Natural killer cell (primary cell): ENCODE results near the gene MYO18B. TPM values are rescaled to one million over a fixed set of nuclear protein-coding genes. Genes with fewer than 3 reads are reported as not detected.

Source experiments
- ATAC-seq, 3 donors: fragments of 150-1000 bp in 2 of 3; fragments of 200-7000 bp in 1 of 3; cut with Tn5 transposase; 1 replicate in 1 of 3; 2 replicates in 2 of 3; pipeline ENCODE4 v1.10.0; 2021; ENCODE audit warnings: mild to moderate bottlenecking in 2 of 3, moderate library complexity in 2 of 3
- DNase-seq, 2 donors: peaks; one replicate each; pipeline versions ENCODE4 v3.0.0 to v3.0.0-alpha.2; 2013 to 2021; ENCODE audit warnings: mixed read lengths in 1 of 2
- H3K27ac ChIP-seq: one replicate; pipeline ENCODE4 v1.5.1; 2013; ENCODE audit warnings: mild to moderate bottlenecking, low read length
- H3K27me3 ChIP-seq: one replicate; pipeline ENCODE4 v1.6.1; 2013; ENCODE audit warnings: low read length; ENCODE audit not compliant: control insufficient read depth, insufficient read depth
- H3K36me3 ChIP-seq: one replicate; pipeline ENCODE4 v1.6.1; 2013; ENCODE audit warnings: low read length; ENCODE audit not compliant: control insufficient read depth, insufficient read depth
- H3K4me1 ChIP-seq: one replicate; pipeline ENCODE4 v1.6.1; 2013; ENCODE audit warnings: low read length; ENCODE audit not compliant: control insufficient read depth, insufficient read depth
- H3K4me3 ChIP-seq: one replicate; pipeline ENCODE4 v1.5.1; 2013; ENCODE audit warnings: low read length
- H3K9me3 ChIP-seq: one replicate; pipeline ENCODE4 v1.6.1; 2013; ENCODE audit warnings: low read length; ENCODE audit not compliant: control insufficient read depth, insufficient read depth
- H3K27ac Mint-ChIP-seq, 2 donors: one replicate each; pipeline ENCODE4 v1.8.0; 2022; ENCODE audit warnings: mild to moderate bottlenecking in 2 of 2, mixed read lengths in 2 of 2, moderate library complexity in 1 of 2
- H3K27me3 Mint-ChIP-seq, 2 donors: one replicate each; pipeline ENCODE4 v1.8.0; 2022; ENCODE audit warnings: low read depth in 2 of 2, mixed read lengths in 2 of 2
- H3K36me3 Mint-ChIP-seq: one replicate; pipeline ENCODE4 v1.8.0; 2022; ENCODE audit warnings: mixed read lengths
- H3K4me1 Mint-ChIP-seq, 2 donors: one replicate each; pipeline ENCODE4 v1.8.0; 2022; ENCODE audit warnings: mixed read lengths in 2 of 2
- H3K4me3 Mint-ChIP-seq: one replicate; pipeline ENCODE4 v1.8.0; 2022; ENCODE audit warnings: mild to moderate bottlenecking, moderate library complexity, mixed read lengths
- H3K9me3 Mint-ChIP-seq, 2 donors: one replicate each; pipeline ENCODE4 v1.8.0; 2022; ENCODE audit warnings: mixed read lengths in 2 of 2
- CTCF ChIP-seq: fragments of 200-600 bp; IDR thresholded peaks from one replicate; pipeline ENCODE4 v1.8.0; 2022; ENCODE audit warnings: antibody characterized with exemption
- WGBS: methylation state at CpG from one replicate; pipeline ENCODE4 v1.1.7; 2013; ENCODE audit warnings: missing lambda C conversion rate; ENCODE audit not compliant: insufficient coverage; 5-methylcytosine and 5-hydroxymethylcytosine counted together
- intact Hi-C: fragments of 100-400 bp; cut with micrococcal nuclease; formaldehyde crosslinking; loops from one replicate; pipeline ENCODE4 v1.14.2; 2022
- total RNA-seq, 4 donors: library from RNA; stranded (reverse); fragments of 120-200 nt in 1 of 4; gene quantifications; one replicate each; pipeline versions ENCODE4 v1.2.3 to v1.2.4, GENCODE V29; 2013 to 2022

Gene MYO18B
- total RNA-seq, 3 donors from 2014 or later (not counting 1 experiment from before 2014, with no cell fraction given): 0.07 to 0.14 (median 0.10) TPM

GRCh38 chr22:25694196-25694907 lies 47.6 kb upstream of the MYO18B start:
- H3K4me3 Mint-ChIP-seq: no peak overlapping the region
- TF ChIP-seq CTCF: no peak
- H3K9me3 Mint-ChIP-seq: no peaks in the 10 kb centered on the region
- no peaks in the 10 kb centered on the region for H3K36me3 Mint-ChIP-seq
- Histone ChIP-seq H3K27ac (no peak overlapping the region), H3K9me3 (no peaks in the 10 kb centered on the region), H3K27me3 (no peaks in the 10 kb centered on the region), H3K4me1 (no peaks in the 10 kb centered on the region), H3K4me3 (no peak overlapping the region), H3K36me3 (no peaks in the 10 kb centered on the region)
- intact Hi-C loops: no loop called here
- H3K4me1 Mint-ChIP-seq: no peaks in the 10 kb centered on the region
- H3K27me3 Mint-ChIP-seq: peaks cover 0 to 3% of the 10 kb centered on the region in 2 donors
- 92% methylated on average over 16 of the region's 16 CpGs for WGBS
- H3K27ac Mint-ChIP-seq: no peak overlapping the region
- ATAC-seq (no peak), DNase-seq (no peak)

GRCh38 chr22:25695146-25695545 lies 46.8 kb upstream of the MYO18B start:
- TF ChIP-seq CTCF: no peak
- H3K9me3 Mint-ChIP-seq: no peaks in the 10 kb centered on the region
- peaks cover 0 to 3% of the 10 kb centered on the region in 2 donors for H3K27me3 Mint-ChIP-seq
- H3K4me1 Mint-ChIP-seq: no peaks in the 10 kb centered on the region
- no peaks in the 10 kb centered on the region for H3K36me3 ChIP-seq
- H3K9me3 ChIP-seq: no peaks in the 10 kb centered on the region
- H3K27me3 ChIP-seq: no peaks in the 10 kb centered on the region
- no peak for ATAC-seq
- intact Hi-C loops: no loop called here
- no peak for DNase-seq
- H3K4me3 Mint-ChIP-seq: no peak overlapping the region
- no peaks in the 10 kb centered on the region for H3K4me1 ChIP-seq
- H3K4me3 ChIP-seq: no peak overlapping the region
- no peak overlapping the region for H3K27ac ChIP-seq
- H3K36me3 Mint-ChIP-seq: no peaks in the 10 kb centered on the region
- H3K27ac Mint-ChIP-seq: no peak overlapping the region
- WGBS: 95% methylated on average over 4 of the region's 5 CpGs

GRCh38 chr22:25696763-25697162 lies 45.2 kb upstream of the MYO18B start:
- Mint-ChIP-seq H3K4me3 (no peak overlapping the region), H3K9me3 (no peaks in the 10 kb centered on the region), H3K27ac (no peak overlapping the region), H3K27me3 (peaks cover 0 to 3% of the 10 kb centered on the region in 2 donors), H3K36me3 (no peaks in the 10 kb centered on the region), H3K4me1 (no peaks in the 10 kb centered on the region)
- no peaks in the 10 kb centered on the region for H3K9me3 ChIP-seq
- ATAC-seq (no peak), DNase-seq (no peak)
- intact Hi-C loops: no loop called here
- H3K4me1 ChIP-seq: no peaks in the 10 kb centered on the region
- 83% methylated on average over 1 of the region's 2 CpGs for WGBS
- H3K4me3 ChIP-seq: no peak overlapping the region
- H3K27ac ChIP-seq: no peak overlapping the region
- no peaks in the 10 kb centered on the region for H3K27me3 ChIP-seq
- no peaks in the 10 kb centered on the region for H3K36me3 ChIP-seq
- TF ChIP-seq CTCF: no peak

- H3K36me3 ChIP-seq: no peaks in the 10 kb centered on the region
- no peak overlapping the region for H3K27ac Mint-ChIP-seq
These were observed 44.8 kb upstream of the MYO18B start for GRCh38 chr22:25697181-25697664.

More at GRCh38 chr22:25697181-25697664, 44.8 kb upstream of the MYO18B start:
- DNase-seq (no peak), ATAC-seq (no peak)
- Histone ChIP-seq H3K27me3 (no peaks in the 10 kb centered on the region), H3K27ac (no peak overlapping the region), H3K9me3 (no peaks in the 10 kb centered on the region), H3K4me1 (no peaks in the 10 kb centered on the region), H3K4me3 (no peak overlapping the region)
- Mint-ChIP-seq H3K27me3 (peaks cover 0 to 3% of the 10 kb centered on the region in 2 donors), H3K36me3 (no peaks in the 10 kb centered on the region), H3K4me1 (no peaks in the 10 kb centered on the region), H3K9me3 (no peaks in the 10 kb centered on the region), H3K4me3 (no peak overlapping the region)
- WGBS: 91% methylated on average over 5 of the region's 5 CpGs
- no peak for TF ChIP-seq CTCF
- intact Hi-C loops: no loop called here
